Adrenal gland (tissue), 12 donors: Measurements from ENCODE around the gene UST. TPM values are rescaled to one million over a fixed set of nuclear protein-coding genes. Genes with fewer than 3 reads are reported as not detected.
"Not testable (repeated sequence)": the region's sequence is repeated elsewhere in the genome, so short reads cannot be mapped to it uniquely, and the experiment has no call there.

ENCODE experiments used
- DNase-seq, 7 donors: peaks; one replicate each; pipeline ENCODE4 v3.0.0-alpha.2; 2019 to 2020
- H3K27ac ChIP-seq, 5 donors: fragments of 200-600 bp; sonication (generic) in 4 of 5; 1 replicate in 3 of 5; 2 replicates in 2 of 5; pipeline versions ENCODE4 v1.5.1 to v1.8.0; 2016 to 2020; ENCODE audit warnings: mild to moderate bottlenecking in 1 of 5
- H3K27me3 ChIP-seq: fragments of 200-600 bp; 2 replicates; pipeline ENCODE4 v1.8.0; 2021
- H3K36me3 ChIP-seq, 2 donors: fragments of 200-600 bp; replicated peaks in 1 of 2; 1 replicate in 1 of 2; 2 replicates in 1 of 2; pipeline versions ENCODE4 v1.5.1 to v1.8.0; 2018 to 2022
- H3K4me1 ChIP-seq, 2 donors: fragments of 200-600 bp; replicated peaks in 1 of 2; 1 replicate in 1 of 2; 2 replicates in 1 of 2; pipeline versions ENCODE4 v1.5.1 to v1.8.0; 2018 to 2021
- H3K4me3 ChIP-seq, 4 donors: fragments of 200-600 bp; sonication (generic) in 3 of 4; one replicate each; pipeline ENCODE4 v1.5.1; 2016 to 2018
- H3K9me3 ChIP-seq, 3 donors: fragments of 200-600 bp; sonication (generic) in 1 of 3; replicated peaks in 1 of 3; 1 replicate in 2 of 3; 2 replicates in 1 of 3; pipeline versions ENCODE4 v1.5.1 to v1.8.0; 2016 to 2021
- POLR2A ChIP-seq, 2 donors: fragments of 450-650 bp; IDR thresholded peaks; one replicate each; pipeline ENCODE4 v1.6.1; 2017; ENCODE audit warnings: antibody characterized with exemption in 2 of 2, mild to moderate bottlenecking in 2 of 2, moderate library complexity in 1 of 2
- WGBS, 4 donors: extraction: QIAGEN DNeasy Blood & Tissue Kit in 2 of 4; methylation state at CpG; one replicate each; pipeline versions ENCODE4 v1.1.5 to v1.1.7; 2013 to 2017; 5-methylcytosine and 5-hydroxymethylcytosine counted together
- intact Hi-C, 2 donors: fragments of 100-400 bp; cut with DNase I; formaldehyde crosslinking; loops; one replicate each; pipeline versions ENCODE4 v1.14.1 to v1.15.0; 2022 to 2023
- polyA plus RNA-seq, 3 donors: library from polyadenylated mRNA; stranded (reverse); fragments of 200-250 nt in 2 of 3; fragments of 350-450 nt in 1 of 3; fragmentation: Illumina TruSeq in 1 of 3; extraction: RNeasy Lipid Tissue Mini Kit (QIAGEN cat#74804) in 1 of 3; gene quantifications; one replicate each; pipeline ENCODE4 v1.2.3, GENCODE V29; 2013 to 2014
- total RNA-seq, 9 donors: library from RNA; depleted of rRNA in 4 of 9; stranded (reverse); fragments of >200 nt in 4 of 9; fragments of 120-200 nt in 1 of 9; fragmentation: NEBNext Ultra II Directional in 1 of 9; extraction: Animal tissue kit (Norgen Biotek cat#: 25700) in 1 of 9; gene quantifications; one replicate each; pipeline versions ENCODE4 v1.1.0 to v1.2.4, GENCODE V29; 2013 to 2023
- TF ChIP-seq, protein P1 (sequence below), 6 experiments: fragments of 450-650 bp in 4 of 6; fragments of 200-600 bp in 2 of 6; sonication (generic) in 1 of 6; IDR thresholded peaks; 1 replicate in 5 of 6; 2 replicates in 1 of 6; pipeline versions ENCODE4 v1.5.1 to v1.8.0; 2016 to 2021; ENCODE audit warnings: antibody characterized with exemption in 6 of 6, mild to moderate bottlenecking in 2 of 6, moderate library complexity in 1 of 6
- donor health status: healthy with polysubstance abuse.
- donor health status: Bipolar disorder and iron deficiency.
- donor health status: DM: yes; HTN: yes; CAD: no.
- donor health status: DM: no; HTN: no; CAD: no.
- donor health status: DM: no; HTN: no; CAD: no.
- donor health status: DM: yes; HTN: yes; CAD: no.

UST gene
- total and polyA plus RNA-seq, 12 donors, result 5.9 to 37.4 (median 18.3) TPM

DNA sequence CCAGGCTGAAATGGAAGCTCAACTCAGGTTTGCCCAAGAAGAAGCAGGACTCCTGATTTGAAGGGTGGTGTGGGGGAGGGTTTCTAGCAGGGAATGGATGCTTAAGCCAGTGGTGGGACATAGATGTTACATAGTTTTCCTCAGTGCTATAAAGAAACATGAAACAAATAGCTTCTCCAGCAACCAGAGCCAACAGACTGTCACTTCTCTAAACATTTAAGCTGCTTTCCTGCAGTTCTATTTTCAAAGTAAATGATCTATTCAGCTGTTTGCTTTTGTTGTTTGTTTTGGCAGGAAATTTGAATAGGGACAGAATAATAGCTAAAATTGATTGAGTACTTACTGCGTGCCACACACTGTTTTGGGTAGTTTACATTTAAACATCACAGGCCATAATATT, 169.0 kb downstream of the UST start:
- H3K27me3 ChIP-seq, result no peaks in the 10 kb centered on the region
- no peak overlapping the region for H3K4me3 ChIP-seq
- no peak for DNase-seq
- intact Hi-C loops, result no loop called here
- WGBS, 4 donors, result 58 to 75% (median 63%) methylated on average over 1 of the region's 1 CpG
- TF ChIP-seq POLR2A (IDR thresholded peaks at IDR 0.05), result no peak
- TF ChIP-seq, protein P1, sequence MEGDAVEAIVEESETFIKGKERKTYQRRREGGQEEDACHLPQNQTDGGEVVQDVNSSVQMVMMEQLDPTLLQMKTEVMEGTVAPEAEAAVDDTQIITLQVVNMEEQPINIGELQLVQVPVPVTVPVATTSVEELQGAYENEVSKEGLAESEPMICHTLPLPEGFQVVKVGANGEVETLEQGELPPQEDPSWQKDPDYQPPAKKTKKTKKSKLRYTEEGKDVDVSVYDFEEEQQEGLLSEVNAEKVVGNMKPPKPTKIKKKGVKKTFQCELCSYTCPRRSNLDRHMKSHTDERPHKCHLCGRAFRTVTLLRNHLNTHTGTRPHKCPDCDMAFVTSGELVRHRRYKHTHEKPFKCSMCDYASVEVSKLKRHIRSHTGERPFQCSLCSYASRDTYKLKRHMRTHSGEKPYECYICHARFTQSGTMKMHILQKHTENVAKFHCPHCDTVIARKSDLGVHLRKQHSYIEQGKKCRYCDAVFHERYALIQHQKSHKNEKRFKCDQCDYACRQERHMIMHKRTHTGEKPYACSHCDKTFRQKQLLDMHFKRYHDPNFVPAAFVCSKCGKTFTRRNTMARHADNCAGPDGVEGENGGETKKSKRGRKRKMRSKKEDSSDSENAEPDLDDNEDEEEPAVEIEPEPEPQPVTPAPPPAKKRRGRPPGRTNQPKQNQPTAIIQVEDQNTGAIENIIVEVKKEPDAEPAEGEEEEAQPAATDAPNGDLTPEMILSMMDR (IDR thresholded peaks at IDR 0.05), result no peak
- H3K36me3 ChIP-seq, result no peaks in the 10 kb centered on the region
- no peaks in the 10 kb centered on the region for H3K4me1 ChIP-seq
- no peaks in the 10 kb centered on the region for H3K9me3 ChIP-seq
- no peak overlapping the region for H3K27ac ChIP-seq

DNA sequence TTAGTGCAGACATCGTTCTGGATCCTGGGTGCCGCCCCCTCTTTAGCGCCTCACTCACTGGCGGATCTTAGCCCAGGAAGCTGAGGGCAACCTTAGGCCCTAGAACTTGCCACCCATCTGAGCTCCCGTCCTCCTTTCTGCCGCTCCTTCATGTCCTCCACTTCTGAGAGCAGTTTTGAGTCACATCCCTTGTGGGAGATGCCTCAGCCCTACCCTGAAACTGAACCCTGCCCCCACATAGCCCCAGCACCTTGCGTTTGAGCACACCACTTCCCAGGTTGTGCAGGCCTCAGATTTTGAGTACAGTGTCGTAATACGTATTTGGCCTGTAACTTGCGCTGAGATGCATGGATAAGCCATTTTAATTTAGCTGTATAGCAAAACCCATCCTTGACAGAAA, 169.7 kb downstream of the UST start:
- H3K4me3 ChIP-seq, H3K27ac ChIP-seq, H3K27me3 ChIP-seq, H3K4me1 ChIP-seq, H3K36me3 ChIP-seq, intact Hi-C loops, H3K9me3 ChIP-seq, DNase-seq: not testable (repeated sequence)
- WGBS, 4 donors, result 87 to 97% (median 95%) methylated on average over 10 of the region's 10 CpGs

DNA sequence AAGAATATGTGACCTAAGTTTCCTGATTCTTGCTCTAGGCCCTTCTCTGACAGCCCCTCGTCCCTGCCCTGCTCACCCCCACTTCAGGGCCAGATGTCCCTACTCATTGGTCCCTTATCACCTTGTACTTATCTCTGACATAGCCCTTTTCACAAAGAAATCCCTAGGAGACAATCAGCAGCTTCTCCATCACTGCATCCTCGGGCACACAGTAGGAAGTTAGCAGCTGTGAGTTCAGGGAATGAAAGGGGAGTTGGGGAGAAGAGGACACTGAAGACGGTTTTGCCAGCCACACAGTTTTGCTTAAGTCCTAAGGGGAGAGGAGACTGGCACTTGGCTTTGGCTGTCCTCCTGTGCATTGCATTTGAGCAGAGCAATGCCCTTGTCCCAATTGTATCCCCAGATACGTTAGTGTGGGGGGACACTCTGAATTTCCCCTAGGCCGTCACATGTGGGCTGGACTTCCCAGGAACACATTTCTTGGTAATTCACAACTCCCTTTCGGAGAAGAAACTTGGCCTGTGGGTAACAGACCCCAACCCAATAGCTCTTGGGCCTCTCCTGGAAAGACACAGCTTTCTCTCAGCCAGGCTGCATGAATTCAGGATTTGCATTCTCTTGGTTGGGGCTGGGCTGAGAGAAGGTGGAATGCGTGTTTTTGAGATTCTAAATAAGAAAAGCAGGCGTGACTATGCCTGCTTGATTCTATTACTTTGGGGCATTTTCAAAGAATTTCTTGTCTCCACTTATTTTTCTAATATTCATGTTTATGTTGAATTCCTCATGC, 177.6 kb downstream of the UST start:
- intact Hi-C loops, result no loop called here
- no peak for TF ChIP-seq POLR2A (IDR thresholded peaks at IDR 0.05)
- TF ChIP-seq, protein P1 (IDR thresholded peaks at IDR 0.05), result no peak
- no peak overlapping the region for H3K4me3 ChIP-seq
- no peak for DNase-seq
- H3K27me3 ChIP-seq, result no peaks in the 10 kb centered on the region
- H3K4me1 ChIP-seq, result peaks cover 0 to 9% of the 10 kb centered on the region in 2 donors
- no peak overlapping the region for H3K27ac ChIP-seq
- 72 to 84% (median 81%) methylated on average over 6 to 8 of the region's 8 CpGs for WGBS, 4 donors
- no peaks in the 10 kb centered on the region for H3K9me3 ChIP-seq
- no peaks in the 10 kb centered on the region for H3K36me3 ChIP-seq

DNA sequence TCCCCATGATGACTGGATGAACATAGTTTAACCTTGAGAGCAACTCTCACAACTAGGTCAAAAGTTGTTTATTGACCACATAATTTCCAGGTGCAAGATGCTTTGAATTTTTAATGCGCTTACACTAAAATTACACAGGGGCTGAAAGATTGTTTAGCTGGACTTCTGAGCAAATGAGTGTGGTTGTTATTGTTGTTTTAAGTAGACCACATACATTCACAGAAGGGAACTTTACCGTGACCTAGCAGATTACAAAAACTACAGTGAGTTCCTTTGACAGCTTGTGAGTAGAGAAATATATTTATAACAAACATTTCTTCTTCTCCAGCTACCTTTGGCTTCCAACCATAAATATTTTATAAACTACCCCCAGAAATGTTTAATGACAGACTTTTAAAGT, 178.9 kb downstream of the UST start:
- TF ChIP-seq POLR2A (IDR thresholded peaks at IDR 0.05), result no peak
- TF ChIP-seq, protein P1 (IDR thresholded peaks at IDR 0.05), result no peak
- no peak for DNase-seq
- 58 to 85% (median 71%) methylated on average over 2 of the region's 2 CpGs for WGBS, 4 donors
- Histone ChIP-seq H3K4me3 (no peak overlapping the region), H3K36me3 (no peaks in the 10 kb centered on the region), H3K4me1 (peaks cover 0 to 9% of the 10 kb centered on the region in 2 donors), H3K9me3 (no peaks in the 10 kb centered on the region), H3K27ac (no peak overlapping the region), H3K27me3 (no peaks in the 10 kb centered on the region)
- intact Hi-C loops, result no loop called here

DNA sequence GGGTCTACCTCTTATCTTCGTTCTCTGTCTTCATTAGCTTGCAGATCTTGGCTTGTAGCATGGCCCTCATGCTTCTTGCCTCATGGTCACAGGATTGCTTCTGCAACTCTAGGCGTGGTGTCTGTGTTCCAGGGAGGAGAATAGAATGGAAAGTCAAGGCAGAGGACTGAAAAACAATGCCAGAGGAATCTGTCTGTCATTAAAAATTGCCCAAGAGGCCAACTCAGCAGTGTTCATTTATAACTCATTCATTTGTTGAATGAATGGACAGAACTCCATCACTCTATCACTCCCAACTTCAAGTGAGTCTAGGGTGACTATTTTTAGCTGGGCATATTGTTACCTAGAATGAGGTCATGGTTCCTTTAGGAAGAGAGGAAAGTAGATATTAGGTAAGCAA, 179.6 kb downstream of the UST start:
- Histone ChIP-seq H3K27ac (no peak overlapping the region), H3K4me3 (no peak overlapping the region), H3K9me3 (no peaks in the 10 kb centered on the region), H3K4me1 (peaks cover 0 to 9% of the 10 kb centered on the region in 2 donors), H3K36me3 (no peaks in the 10 kb centered on the region), H3K27me3 (no peaks in the 10 kb centered on the region)
- DNase-seq, result no peak
- 82 to 98% (median 90%) methylated on average over 2 of the region's 2 CpGs for WGBS, 4 donors
- intact Hi-C loops, result no loop called here
- TF ChIP-seq, protein P1 (IDR thresholded peaks at IDR 0.05), result no peak
- no peak for TF ChIP-seq POLR2A (IDR thresholded peaks at IDR 0.05)
